Measurements from ENCODE around the gene LMOD1. TPM values are rescaled to one million over a fixed set of nuclear protein-coding genes. Genes with fewer than 3 reads are reported as not detected.
"Not testable (repeated sequence)": the region's sequence is repeated elsewhere in the genome, so short reads cannot be mapped to it uniquely, and the experiment has no call there.

The LMOD1 gene
- total and polyA plus RNA-seq, 12 donors: 1.3 to 171 (median 76.1) TPM

DNA sequence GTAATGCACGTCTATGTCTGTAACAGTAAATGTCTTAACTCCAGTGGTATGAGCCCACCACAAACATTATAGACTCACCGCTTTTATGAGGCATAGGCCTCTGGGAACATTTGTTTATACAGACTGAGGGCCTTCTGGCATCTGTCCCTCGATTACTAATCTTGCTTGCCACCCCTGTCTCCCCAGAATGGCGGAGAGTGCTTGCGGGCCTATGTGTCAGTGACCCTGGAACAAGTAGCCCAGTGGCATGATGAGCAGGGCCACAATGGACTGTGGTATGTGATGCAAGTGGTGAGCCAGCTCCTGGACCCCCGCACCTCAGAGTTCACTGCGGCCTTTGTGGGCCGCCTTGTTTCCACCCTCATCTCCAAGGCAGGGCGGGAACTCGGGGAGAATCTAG lies 76.0 kb downstream of the LMOD1 start:
- no peak overlapping the region for H3K27ac ChIP-seq
- H3K9me3 ChIP-seq (replicated peaks in 1 of 3): no peaks in the 10 kb centered on the region
- no peaks in the 10 kb centered on the region for H3K4me1 ChIP-seq (replicated peaks in 1 of 2)
- H3K4me3 ChIP-seq: no peak overlapping the region
- TF ChIP-seq, protein P1, sequence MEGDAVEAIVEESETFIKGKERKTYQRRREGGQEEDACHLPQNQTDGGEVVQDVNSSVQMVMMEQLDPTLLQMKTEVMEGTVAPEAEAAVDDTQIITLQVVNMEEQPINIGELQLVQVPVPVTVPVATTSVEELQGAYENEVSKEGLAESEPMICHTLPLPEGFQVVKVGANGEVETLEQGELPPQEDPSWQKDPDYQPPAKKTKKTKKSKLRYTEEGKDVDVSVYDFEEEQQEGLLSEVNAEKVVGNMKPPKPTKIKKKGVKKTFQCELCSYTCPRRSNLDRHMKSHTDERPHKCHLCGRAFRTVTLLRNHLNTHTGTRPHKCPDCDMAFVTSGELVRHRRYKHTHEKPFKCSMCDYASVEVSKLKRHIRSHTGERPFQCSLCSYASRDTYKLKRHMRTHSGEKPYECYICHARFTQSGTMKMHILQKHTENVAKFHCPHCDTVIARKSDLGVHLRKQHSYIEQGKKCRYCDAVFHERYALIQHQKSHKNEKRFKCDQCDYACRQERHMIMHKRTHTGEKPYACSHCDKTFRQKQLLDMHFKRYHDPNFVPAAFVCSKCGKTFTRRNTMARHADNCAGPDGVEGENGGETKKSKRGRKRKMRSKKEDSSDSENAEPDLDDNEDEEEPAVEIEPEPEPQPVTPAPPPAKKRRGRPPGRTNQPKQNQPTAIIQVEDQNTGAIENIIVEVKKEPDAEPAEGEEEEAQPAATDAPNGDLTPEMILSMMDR (IDR thresholded peaks at IDR 0.05): no peak
- no peak for TF ChIP-seq POLR2A (IDR thresholded peaks at IDR 0.05)
- peaks cover 0 to 88% of the 10 kb centered on the region in 2 donors for H3K36me3 ChIP-seq (replicated peaks in 1 of 2)
- 93 to 96% (median 94%) methylated on average over 10 of the region's 10 CpGs for WGBS, 4 donors
- H3K27me3 ChIP-seq: no peaks in the 10 kb centered on the region
- DNase-seq: no peak
- intact Hi-C loops (cut with DNase I): no loop called here

- 91 to 92% (median 91%) methylated on average over 7 of the region's 7 CpGs for WGBS, 4 donors
- H3K27ac ChIP-seq: no peak overlapping the region
These were observed 84.9 kb downstream of the LMOD1 start for GRCh38 chr1:201861448-201861847.

DNA sequence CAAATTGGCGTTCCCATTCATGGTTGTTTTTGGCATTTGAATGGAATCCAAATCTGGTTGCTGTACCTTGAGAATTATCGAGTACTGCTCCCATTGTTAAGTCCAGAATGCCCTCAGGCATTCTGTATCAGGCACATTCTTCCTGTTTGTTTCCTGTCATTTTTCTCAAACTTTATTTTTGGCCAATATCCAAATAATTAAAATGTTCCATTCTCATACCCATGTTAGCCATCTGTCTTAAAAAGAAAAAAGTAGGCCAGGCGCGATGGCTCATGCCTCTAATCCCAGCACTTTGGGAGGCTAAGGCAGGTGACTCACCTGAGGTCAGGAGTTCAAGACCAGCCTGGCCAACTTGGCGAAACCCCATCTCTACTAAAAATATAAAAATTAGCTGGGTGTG lies 86.9 kb downstream of the LMOD1 start:
- intact Hi-C loops (cut with DNase I): no loop called here
- H3K27ac ChIP-seq: no peak overlapping the region
- no peak overlapping the region for H3K4me3 ChIP-seq
- no peak for TF ChIP-seq POLR2A (IDR thresholded peaks at IDR 0.05)
- 63 to 82% (median 76%) methylated on average over 5 of the region's 5 CpGs for WGBS, 4 donors
- H3K36me3 ChIP-seq (replicated peaks in 1 of 2): peaks cover 0 to 70% of the 10 kb centered on the region in 2 donors
- DNase-seq: no peak
- no peaks in the 10 kb centered on the region for H3K9me3 ChIP-seq (replicated peaks in 1 of 3)
- no peaks in the 10 kb centered on the region for H3K4me1 ChIP-seq (replicated peaks in 1 of 2)
- no peaks in the 10 kb centered on the region for H3K27me3 ChIP-seq

More at GRCh38 chr1:201861448-201861847, 84.9 kb downstream of the LMOD1 start:
- Histone ChIP-seq H3K36me3 (replicated peaks in 1 of 2) (peaks cover 0 to 59% of the 10 kb centered on the region in 2 donors), H3K27me3 (no peaks in the 10 kb centered on the region), H3K9me3 (replicated peaks in 1 of 3) (no peaks in the 10 kb centered on the region), H3K4me1 (replicated peaks in 1 of 2) (no peaks in the 10 kb centered on the region), H3K4me3 (no peak overlapping the region)
- intact Hi-C loops (cut with DNase I): no loop called here
- TF ChIP-seq POLR2A (IDR thresholded peaks at IDR 0.05): no peak
- TF ChIP-seq, protein P1 (IDR thresholded peaks at IDR 0.05): no peak
- no peak for DNase-seq

- peaks cover 0 to 86% of the 10 kb centered on the region in 2 donors for H3K36me3 ChIP-seq (replicated peaks in 1 of 2)
- H3K27ac ChIP-seq; H3K9me3 ChIP-seq (replicated peaks in 1 of 3); H3K4me1 ChIP-seq (replicated peaks in 1 of 2); DNase-seq; intact Hi-C loops (cut with DNase I); H3K4me3 ChIP-seq; H3K27me3 ChIP-seq: not testable (repeated sequence)
- 93 to 100% (median 98%) methylated on average over 2 of the region's 2 CpGs for WGBS, 4 donors
These were observed 89.6 kb downstream of the LMOD1 start for GRCh38 chr1:201856722-201857121.

DNA sequence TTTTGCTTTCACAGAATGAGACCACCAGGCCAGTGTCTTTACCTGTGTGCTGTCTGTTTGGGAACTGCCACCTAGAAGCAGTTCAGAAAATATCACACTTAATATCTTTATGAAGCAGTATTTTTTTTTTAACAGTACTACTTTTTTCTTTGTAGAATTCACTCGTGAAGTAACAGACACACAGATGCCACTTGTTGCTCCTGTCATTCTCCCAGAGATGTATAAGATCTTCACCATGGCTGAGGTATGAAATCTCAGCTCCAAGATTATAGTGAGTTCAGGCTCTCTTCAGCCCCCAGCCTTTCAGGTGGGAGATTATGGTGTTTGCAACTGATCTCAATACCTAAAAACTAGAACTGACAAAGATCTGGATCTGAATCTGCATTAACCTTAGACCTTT lies 94.4 kb downstream of the LMOD1 start:
- 81 to 90% (median 89%) methylated on average over 1 of the region's 1 CpG for WGBS, 4 donors
- H3K27ac ChIP-seq: no peak overlapping the region
- H3K36me3 ChIP-seq (replicated peaks in 1 of 2): peaks cover 0 to 71% of the 10 kb centered on the region in 2 donors
- no peak for DNase-seq
- intact Hi-C loops (cut with DNase I): no loop called here
- peaks cover 0 to 12% of the 10 kb centered on the region in 2 donors for H3K4me1 ChIP-seq (replicated peaks in 1 of 2)
- no peaks in the 10 kb centered on the region for H3K9me3 ChIP-seq (replicated peaks in 1 of 3)
- H3K27me3 ChIP-seq: no peaks in the 10 kb centered on the region
- no peak for TF ChIP-seq POLR2A (IDR thresholded peaks at IDR 0.05)
- TF ChIP-seq, protein P1 (IDR thresholded peaks at IDR 0.05): no peak
- H3K4me3 ChIP-seq: no peak overlapping the region

Measured in adrenal gland (tissue), 12 donors.